ENCODE measurements around the gene ARRB1.
A peak's percentile ranks its signal among the peaks of the same experiment; 100 is the strongest.
"Not testable (repeated sequence)": the region's sequence is repeated elsewhere in the genome, so short reads cannot be mapped to it uniquely, and the experiment has no call there.

Gene ARRB1

GRCh38 chr11:75384438-75385080 lies 33.1 kb upstream of the ARRB1 start:
- Histone ChIP-seq H3K9ac (ENCODE audit: low read length) (no peak overlapping the region), H3K4me1 (ENCODE audit: control insufficient read depth, insufficient read depth, low read length) (peaks cover 21% of the 10 kb centered on the region)

DNA sequence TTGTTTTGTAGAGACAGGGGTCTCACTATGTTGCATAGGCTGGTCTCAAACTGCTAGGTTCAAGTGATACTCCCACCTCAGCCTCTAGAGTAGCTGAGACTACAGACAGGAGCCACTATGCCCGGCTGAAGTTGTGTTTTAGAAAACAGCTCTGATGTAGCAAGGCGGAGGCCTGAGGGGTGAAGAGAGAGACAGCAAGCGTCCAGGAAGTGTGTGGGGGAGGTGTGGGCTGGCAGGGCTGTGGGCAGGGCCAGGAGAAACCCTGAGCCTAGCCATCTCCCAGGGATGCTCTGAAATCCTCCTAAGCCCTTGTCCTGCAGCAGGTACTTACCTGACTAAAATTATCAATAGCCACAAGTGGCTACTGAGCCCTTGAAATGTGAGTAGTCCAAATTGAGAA lies 31.8 kb upstream of the ARRB1 start:
- Histone ChIP-seq H3K27me3 (ENCODE audit: control insufficient read depth, insufficient read depth, low read length) (no peaks in the 10 kb centered on the region), H3K9ac (ENCODE audit: low read length) (no peak overlapping the region), H3K4me3 (ENCODE audit: low read length) (no peak overlapping the region), H3K36me3 (ENCODE audit: control insufficient read depth, insufficient read depth, low read length) (no peaks in the 10 kb centered on the region), H3K9me3 (ENCODE audit: control insufficient read depth, low read length) (no peaks in the 10 kb centered on the region), H3K4me1 (ENCODE audit: control insufficient read depth, insufficient read depth, low read length) (peaks cover 16% of the 10 kb centered on the region)

More at GRCh38 chr11:75384438-75385080, 33.1 kb upstream of the ARRB1 start:
- Histone ChIP-seq H3K27me3 (ENCODE audit: control insufficient read depth, insufficient read depth, low read length) (no peaks in the 10 kb centered on the region), H3K36me3 (ENCODE audit: control insufficient read depth, insufficient read depth, low read length) (no peaks in the 10 kb centered on the region), H3K4me3 (ENCODE audit: low read length) (no peak overlapping the region), H3K9me3 (ENCODE audit: control insufficient read depth, low read length) (no peaks in the 10 kb centered on the region)

GRCh38 chr11:75380716-75381420 lies 29.4 kb upstream of the ARRB1 start:
- Histone ChIP-seq H3K27me3 (ENCODE audit: control insufficient read depth, insufficient read depth, low read length) (no peaks in the 10 kb centered on the region), H3K36me3 (ENCODE audit: control insufficient read depth, insufficient read depth, low read length) (no peaks in the 10 kb centered on the region), H3K4me3 (ENCODE audit: low read length) (no peak overlapping the region), H3K9me3 (ENCODE audit: control insufficient read depth, low read length) (no peaks in the 10 kb centered on the region), H3K9ac (ENCODE audit: low read length) (no peak overlapping the region), H3K4me1 (ENCODE audit: control insufficient read depth, insufficient read depth, low read length) (peaks cover 18% of the 10 kb centered on the region)

DNA sequence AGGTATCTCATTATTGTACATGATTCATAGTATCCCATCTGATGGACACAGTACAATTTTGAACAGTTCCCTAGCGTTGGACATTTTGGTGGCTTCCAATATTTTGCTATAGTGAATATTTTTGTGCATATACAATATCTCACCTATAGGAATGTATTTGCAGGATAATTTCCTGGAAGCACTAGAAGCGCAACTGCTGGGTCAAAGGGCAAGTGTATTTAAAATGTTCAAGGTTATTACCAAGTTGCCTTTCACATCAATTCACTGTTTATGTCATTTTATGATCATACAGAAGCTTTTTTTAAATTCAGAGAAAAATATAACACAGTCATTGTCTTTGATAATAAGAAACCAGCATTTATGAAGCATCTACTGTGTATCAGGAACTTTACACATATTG lies 28.8 kb upstream of the ARRB1 start:
- no peaks in the 10 kb centered on the region for H3K36me3 ChIP-seq (ENCODE audit: control insufficient read depth, insufficient read depth, low read length)
- H3K4me1 ChIP-seq (ENCODE audit: control insufficient read depth, insufficient read depth, low read length) = peaks cover 22% of the 10 kb centered on the region
- H3K9me3 ChIP-seq (ENCODE audit: control insufficient read depth, low read length) = no peaks in the 10 kb centered on the region
- no peak overlapping the region for H3K9ac ChIP-seq (ENCODE audit: low read length)
- no peaks in the 10 kb centered on the region for H3K27me3 ChIP-seq (ENCODE audit: control insufficient read depth, insufficient read depth, low read length)
- H3K4me3 ChIP-seq (ENCODE audit: low read length) = no peak overlapping the region

- H3K27me3 ChIP-seq (ENCODE audit: control insufficient read depth, insufficient read depth, low read length); H3K36me3 ChIP-seq (ENCODE audit: control insufficient read depth, insufficient read depth, low read length); H3K9me3 ChIP-seq (ENCODE audit: control insufficient read depth, low read length); H3K9ac ChIP-seq (ENCODE audit: low read length); H3K4me3 ChIP-seq (ENCODE audit: low read length): not testable (repeated sequence)
- H3K4me1 ChIP-seq (ENCODE audit: control insufficient read depth, insufficient read depth, low read length) = peaks cover 22% of the 10 kb centered on the region
Measured at GRCh38 chr11:75378776-75379175, 27.3 kb upstream of the ARRB1 start.

DNA sequence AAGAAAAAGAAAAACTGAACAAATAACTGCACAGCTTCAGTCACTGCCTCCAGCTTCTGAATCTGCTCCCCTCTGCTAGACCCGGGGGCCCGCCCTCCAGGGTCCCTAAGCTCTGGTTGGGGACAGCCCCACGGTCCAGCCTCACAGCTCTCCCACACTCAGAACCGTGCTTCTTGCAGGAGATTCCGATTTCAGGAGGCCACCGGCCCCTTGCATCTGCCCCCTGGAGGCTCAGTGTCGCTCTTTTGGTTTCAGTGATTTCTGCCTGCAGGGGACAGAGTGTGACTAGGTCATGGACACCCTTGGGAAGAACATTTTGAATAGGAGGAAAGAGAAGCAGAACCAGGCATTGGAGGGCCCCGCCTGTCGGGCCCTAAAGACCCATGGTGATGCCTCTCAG lies 24.7 kb upstream of the ARRB1 start:
- Histone ChIP-seq H3K4me1 (ENCODE audit: control insufficient read depth, insufficient read depth, low read length) (peaks cover 41% of the 10 kb centered on the region), H3K4me3 (ENCODE audit: low read length) (no peak overlapping the region), H3K27me3 (ENCODE audit: control insufficient read depth, insufficient read depth, low read length) (no peaks in the 10 kb centered on the region), H3K9ac (ENCODE audit: low read length) (no peak overlapping the region), H3K36me3 (ENCODE audit: control insufficient read depth, insufficient read depth, low read length) (no peaks in the 10 kb centered on the region), H3K9me3 (ENCODE audit: control insufficient read depth, low read length) (no peaks in the 10 kb centered on the region)

GRCh38 chr11:75375626-75376025 lies 24.2 kb upstream of the ARRB1 start:
- Histone ChIP-seq H3K9ac (ENCODE audit: low read length) (no peak overlapping the region), H3K9me3 (ENCODE audit: control insufficient read depth, low read length) (no peaks in the 10 kb centered on the region), H3K4me1 (ENCODE audit: control insufficient read depth, insufficient read depth, low read length) (peaks cover 35% of the 10 kb centered on the region), H3K27me3 (ENCODE audit: control insufficient read depth, insufficient read depth, low read length) (no peaks in the 10 kb centered on the region), H3K4me3 (ENCODE audit: low read length) (no peak overlapping the region), H3K36me3 (ENCODE audit: control insufficient read depth, insufficient read depth, low read length) (no peaks in the 10 kb centered on the region)

DNA sequence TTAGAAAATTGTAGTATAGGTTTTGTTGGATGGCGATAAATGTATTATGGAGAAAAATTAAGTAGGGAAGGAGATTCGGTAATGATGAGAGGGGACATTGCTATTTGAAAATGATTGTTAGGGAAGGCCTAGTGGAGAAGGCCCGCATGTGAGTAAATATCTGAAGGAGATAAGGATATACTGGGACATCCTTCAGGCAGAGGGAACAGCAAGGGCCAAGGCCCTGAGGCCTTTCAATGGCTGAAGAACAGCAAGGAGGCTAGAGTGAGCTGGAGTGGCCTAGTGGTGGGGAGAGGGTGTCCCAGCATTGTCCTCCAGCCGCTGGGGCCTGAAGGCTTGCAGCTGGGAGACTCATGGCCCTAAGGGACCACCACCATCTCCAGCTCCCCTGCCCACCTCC lies 23.2 kb upstream of the ARRB1 start:
- Histone ChIP-seq H3K9ac (ENCODE audit: low read length) (no peak overlapping the region), H3K27me3 (ENCODE audit: control insufficient read depth, insufficient read depth, low read length) (no peaks in the 10 kb centered on the region), H3K9me3 (ENCODE audit: control insufficient read depth, low read length) (no peaks in the 10 kb centered on the region), H3K4me1 (ENCODE audit: control insufficient read depth, insufficient read depth, low read length) (peaks cover 37% of the 10 kb centered on the region), H3K4me3 (ENCODE audit: low read length) (no peak overlapping the region), H3K36me3 (ENCODE audit: control insufficient read depth, insufficient read depth, low read length) (no peaks in the 10 kb centered on the region)

DNA sequence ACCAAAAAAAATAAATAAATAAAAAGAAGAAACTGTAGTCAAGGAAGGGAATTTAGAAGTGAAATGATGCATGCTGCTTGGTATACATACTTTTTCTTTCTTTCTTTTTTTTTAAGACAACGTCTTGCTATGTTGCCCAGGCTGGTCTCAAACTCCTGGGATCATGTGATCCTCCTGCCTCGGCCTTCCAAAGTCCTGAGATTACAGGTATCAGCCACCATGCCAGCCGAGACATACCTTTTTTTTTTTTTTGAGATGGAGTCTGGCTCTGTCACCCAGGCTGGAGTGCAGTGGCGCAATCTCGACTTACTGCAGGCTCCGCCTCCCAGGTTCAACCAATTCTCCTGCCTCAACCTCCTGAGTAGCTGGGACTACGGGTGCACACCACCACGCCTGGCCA lies 21.7 kb upstream of the ARRB1 start:
- H3K9ac ChIP-seq (ENCODE audit: low read length) = no peak overlapping the region
- no peak overlapping the region for H3K4me3 ChIP-seq (ENCODE audit: low read length)
- H3K36me3 ChIP-seq (ENCODE audit: control insufficient read depth, insufficient read depth, low read length) = no peaks in the 10 kb centered on the region
- H3K9me3 ChIP-seq (ENCODE audit: control insufficient read depth, low read length) = no peaks in the 10 kb centered on the region
- H3K27me3 ChIP-seq (ENCODE audit: control insufficient read depth, insufficient read depth, low read length) = no peaks in the 10 kb centered on the region
- H3K4me1 ChIP-seq (ENCODE audit: control insufficient read depth, insufficient read depth, low read length) = peaks cover 38% of the 10 kb centered on the region

GRCh38 chr11:75371949-75372876 lies 20.8 kb upstream of the ARRB1 start:
- Histone ChIP-seq H3K27me3 (ENCODE audit: control insufficient read depth, insufficient read depth, low read length) (no peaks in the 10 kb centered on the region), H3K4me3 (ENCODE audit: low read length) (no peak overlapping the region), H3K4me1 (ENCODE audit: control insufficient read depth, insufficient read depth, low read length) (peaks cover 38% of the 10 kb centered on the region), H3K36me3 (ENCODE audit: control insufficient read depth, insufficient read depth, low read length) (no peaks in the 10 kb centered on the region), H3K9me3 (ENCODE audit: control insufficient read depth, low read length) (no peaks in the 10 kb centered on the region), H3K9ac (ENCODE audit: low read length) (peak overlapping the region; percentile 36)

GRCh38 chr11:75369560-75370255 lies 18.2 kb upstream of the ARRB1 start:
- Histone ChIP-seq H3K4me1 (ENCODE audit: control insufficient read depth, insufficient read depth, low read length) (peaks cover 32% of the 10 kb centered on the region), H3K4me3 (ENCODE audit: low read length) (no peak overlapping the region), H3K9ac (ENCODE audit: low read length) (no peak overlapping the region), H3K9me3 (ENCODE audit: control insufficient read depth, low read length) (no peaks in the 10 kb centered on the region), H3K27me3 (ENCODE audit: control insufficient read depth, insufficient read depth, low read length) (no peaks in the 10 kb centered on the region), H3K36me3 (ENCODE audit: control insufficient read depth, insufficient read depth, low read length) (no peaks in the 10 kb centered on the region)
